Measurements from ENCODE around the gene CLNK. TPM values are rescaled to one million over a fixed set of nuclear protein-coding genes. Genes with fewer than 3 reads are reported as not detected.

CLNK gene
- total RNA-seq, 2 experiments from 2014 or later, result not detected

DNA sequence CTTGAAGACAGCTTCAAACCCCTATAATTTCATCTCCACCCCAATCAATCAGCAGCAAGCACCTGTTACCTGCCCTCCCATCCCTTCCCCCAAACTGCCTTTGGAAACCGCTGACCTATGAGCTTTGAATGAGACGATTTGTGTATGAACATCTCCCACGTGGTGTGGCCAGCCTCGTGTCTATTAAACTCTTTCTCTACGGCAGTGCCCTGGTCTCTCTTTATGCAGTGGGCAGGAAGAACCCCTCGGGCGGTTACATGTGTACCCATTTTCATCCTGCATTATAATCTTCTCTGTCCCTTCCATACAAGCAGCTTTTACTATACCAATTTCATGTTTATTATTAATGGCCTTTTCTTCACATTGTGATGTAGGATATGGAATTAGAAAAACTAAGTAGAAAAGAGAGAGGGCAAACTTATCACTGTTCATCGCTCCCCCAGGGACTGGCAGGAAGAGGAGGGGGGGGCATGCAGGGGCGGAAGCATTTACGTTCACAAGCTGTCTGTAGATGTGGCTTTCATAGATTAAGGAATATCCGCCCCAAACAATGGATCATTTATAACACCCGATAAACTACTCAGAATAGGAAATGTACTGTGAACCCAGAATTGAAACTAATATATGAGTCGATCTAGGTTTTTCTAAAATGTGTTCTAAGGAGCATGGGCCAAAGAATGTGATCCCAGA lies 131.8 kb downstream of the CLNK start:
- intact Hi-C loops (cut with micrococcal nuclease), result no loop called here
- Mint-ChIP-seq H3K9me3 (no peaks in the 10 kb centered on the region), H3K4me1 (ENCODE audit: low read depth) (peaks cover 3% of the 10 kb centered on the region)

DNA sequence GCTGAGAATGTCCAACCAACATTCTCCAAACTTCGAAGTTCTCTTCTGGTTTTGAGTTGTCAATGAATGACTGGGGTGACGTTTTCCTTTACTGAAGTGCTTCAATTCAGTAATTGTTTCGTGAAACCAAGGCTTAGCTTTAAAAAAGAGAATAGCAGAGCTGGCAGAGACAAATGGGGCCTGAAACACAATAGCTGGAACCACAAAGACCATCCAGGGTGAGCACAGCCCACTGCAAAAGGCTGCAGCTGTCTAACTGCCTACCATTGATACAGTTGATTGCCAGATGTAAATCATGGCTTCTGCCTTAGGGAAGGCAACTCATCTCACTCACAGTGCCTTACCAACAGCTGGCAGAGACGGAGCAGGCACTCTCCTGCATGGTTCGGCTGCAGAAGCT lies 148.7 kb downstream of the CLNK start:
- Mint-ChIP-seq H3K27ac (no peak overlapping the region), H3K4me3 (no peak overlapping the region), H3K9me3 (no peaks in the 10 kb centered on the region), H3K4me1 (ENCODE audit: low read depth) (no peaks in the 10 kb centered on the region), H3K36me3 (ENCODE audit: low read depth) (no peaks in the 10 kb centered on the region), H3K27me3 (ENCODE audit: low read depth) (no peaks in the 10 kb centered on the region)
- DNase-seq, result no peak
- CTCF ChIA-PET, result interaction anchor here (0.7 to 5.0 kb wide), 5 partner anchors 10 to 378 kb away, joined by 3 to 44 read pairs (median 4); no protein-coding TSS in a partner anchor
- intact Hi-C loops (cut with micrococcal nuclease), result loop anchor here (5.0 kb wide), 1 partner anchor 519 kb away; no protein-coding TSS in a partner anchor

More for the DNA sequence above, 131.8 kb downstream of the CLNK start:
- no peak overlapping the region for H3K27ac Mint-ChIP-seq
- CTCF ChIA-PET, result interaction anchor here (1.3 to 1.6 kb wide), 3 partner anchors 14 to 862 kb away, joined by 3 to 4 read pairs (median 3); no protein-coding TSS in a partner anchor
- H3K4me3 Mint-ChIP-seq, result no peak overlapping the region
- peaks cover 8% of the 10 kb centered on the region for H3K27me3 Mint-ChIP-seq (ENCODE audit: low read depth)
- DNase-seq, result no peak
- H3K36me3 Mint-ChIP-seq (ENCODE audit: low read depth), result no peaks in the 10 kb centered on the region

DNA sequence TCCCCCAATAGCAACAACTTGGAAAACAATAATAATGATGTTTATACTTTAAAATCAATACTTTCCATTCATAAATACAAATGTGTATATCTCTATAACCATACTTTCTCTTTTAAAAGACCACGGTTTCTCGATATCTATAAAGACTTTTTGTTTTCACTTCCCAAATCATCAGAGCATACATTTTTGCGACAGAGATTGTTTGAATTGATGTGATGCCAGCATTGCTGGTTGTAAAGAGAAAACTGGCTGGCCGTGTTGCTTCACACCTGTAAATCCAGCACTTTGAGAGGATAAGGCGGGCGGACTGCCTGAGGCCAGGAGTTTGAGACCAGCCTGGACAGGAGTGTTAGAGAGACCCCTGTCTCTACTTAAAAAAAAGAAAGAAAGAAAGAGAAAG lies 149.7 kb downstream of the CLNK start:
- Mint-ChIP-seq H3K9me3 (no peaks in the 10 kb centered on the region), H3K4me1 (ENCODE audit: low read depth) (no peaks in the 10 kb centered on the region), H3K27ac (no peak overlapping the region), H3K36me3 (ENCODE audit: low read depth) (no peaks in the 10 kb centered on the region), H3K27me3 (ENCODE audit: low read depth) (peaks cover 1% of the 10 kb centered on the region), H3K4me3 (no peak overlapping the region)
- CTCF ChIA-PET, result interaction anchor here (0.8 to 5.0 kb wide), 2 partner anchors 358 to 377 kb away, joined by 4 to 44 read pairs; no protein-coding TSS in a partner anchor
- no peak for DNase-seq
- intact Hi-C loops (cut with micrococcal nuclease), result loop anchor here (5.0 kb wide), 1 partner anchor 518 kb away; no protein-coding TSS in a partner anchor

DNA sequence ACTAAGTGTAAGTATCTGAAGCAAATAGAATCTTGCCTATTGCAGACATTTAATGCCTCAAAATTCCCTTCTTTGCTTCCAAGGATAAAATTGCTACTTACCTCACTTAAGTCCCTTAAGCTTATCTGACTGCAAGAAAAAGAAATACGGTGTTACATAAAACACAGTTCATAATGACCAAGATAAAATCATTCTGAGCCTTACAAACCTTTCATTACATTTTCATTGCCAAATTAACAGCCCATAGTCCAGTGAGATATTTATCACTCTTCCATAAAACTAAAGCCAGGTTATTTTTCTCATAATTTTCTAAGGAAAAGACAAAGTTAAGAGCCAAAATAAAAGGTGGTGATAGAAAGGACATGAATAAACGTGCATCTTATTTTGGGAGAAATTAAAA lies 152.4 kb downstream of the CLNK start:
- no peak overlapping the region for H3K4me3 Mint-ChIP-seq
- H3K36me3 Mint-ChIP-seq (ENCODE audit: low read depth), result no peaks in the 10 kb centered on the region
- intact Hi-C loops (cut with micrococcal nuclease), result no loop called here
- H3K9me3 Mint-ChIP-seq, result no peaks in the 10 kb centered on the region
- CTCF ChIA-PET, result interaction anchor here (1.3 to 1.9 kb wide), 3 partner anchors 19 to 367 kb away, joined by 4 read pairs; no protein-coding TSS in a partner anchor
- no peak overlapping the region for H3K27ac Mint-ChIP-seq
- H3K27me3 Mint-ChIP-seq (ENCODE audit: low read depth), result peaks cover 1% of the 10 kb centered on the region
- no peak for DNase-seq
- no peaks in the 10 kb centered on the region for H3K4me1 Mint-ChIP-seq (ENCODE audit: low read depth)

DNA sequence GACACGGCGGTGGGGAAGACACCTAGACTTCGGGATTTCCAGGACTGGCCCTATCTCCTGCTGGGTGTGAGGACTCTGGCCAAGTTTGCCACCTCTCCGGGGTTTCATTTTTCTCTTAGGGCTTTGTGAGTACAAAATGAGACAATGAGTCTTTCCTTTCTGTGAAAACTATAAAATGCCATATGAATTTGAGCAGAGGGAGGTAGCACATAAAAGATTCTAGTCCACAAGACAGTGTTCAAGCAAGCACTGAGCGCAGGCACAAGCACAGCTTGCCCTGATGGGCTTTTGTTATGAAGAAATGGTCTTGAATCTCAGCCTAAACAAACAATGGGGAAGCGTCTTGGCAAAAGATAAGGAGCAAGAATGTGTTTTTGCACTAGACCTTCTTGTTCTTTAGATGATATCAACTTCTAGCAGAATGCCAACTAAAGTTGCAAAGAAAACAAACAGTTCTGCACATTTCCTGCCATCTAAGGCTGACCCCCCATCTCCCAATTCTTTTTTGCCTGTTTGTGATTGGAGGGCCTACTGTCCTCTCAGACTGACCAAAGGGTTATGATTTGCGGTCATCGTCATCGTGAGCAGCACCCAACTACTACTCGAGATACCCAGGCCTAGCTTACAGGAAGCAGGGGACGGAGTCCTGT lies 154.3 kb downstream of the CLNK start:
- DNase-seq, result no peak
- H3K27ac Mint-ChIP-seq, result no peak overlapping the region
- H3K4me3 Mint-ChIP-seq, result no peak overlapping the region
- peaks cover 1% of the 10 kb centered on the region for H3K27me3 Mint-ChIP-seq (ENCODE audit: low read depth)
- no peaks in the 10 kb centered on the region for H3K9me3 Mint-ChIP-seq
- CTCF ChIA-PET, result no interaction called here
- intact Hi-C loops (cut with micrococcal nuclease), result no loop called here
- H3K4me1 Mint-ChIP-seq (ENCODE audit: low read depth), result no peaks in the 10 kb centered on the region
- no peaks in the 10 kb centered on the region for H3K36me3 Mint-ChIP-seq (ENCODE audit: low read depth)

DNA sequence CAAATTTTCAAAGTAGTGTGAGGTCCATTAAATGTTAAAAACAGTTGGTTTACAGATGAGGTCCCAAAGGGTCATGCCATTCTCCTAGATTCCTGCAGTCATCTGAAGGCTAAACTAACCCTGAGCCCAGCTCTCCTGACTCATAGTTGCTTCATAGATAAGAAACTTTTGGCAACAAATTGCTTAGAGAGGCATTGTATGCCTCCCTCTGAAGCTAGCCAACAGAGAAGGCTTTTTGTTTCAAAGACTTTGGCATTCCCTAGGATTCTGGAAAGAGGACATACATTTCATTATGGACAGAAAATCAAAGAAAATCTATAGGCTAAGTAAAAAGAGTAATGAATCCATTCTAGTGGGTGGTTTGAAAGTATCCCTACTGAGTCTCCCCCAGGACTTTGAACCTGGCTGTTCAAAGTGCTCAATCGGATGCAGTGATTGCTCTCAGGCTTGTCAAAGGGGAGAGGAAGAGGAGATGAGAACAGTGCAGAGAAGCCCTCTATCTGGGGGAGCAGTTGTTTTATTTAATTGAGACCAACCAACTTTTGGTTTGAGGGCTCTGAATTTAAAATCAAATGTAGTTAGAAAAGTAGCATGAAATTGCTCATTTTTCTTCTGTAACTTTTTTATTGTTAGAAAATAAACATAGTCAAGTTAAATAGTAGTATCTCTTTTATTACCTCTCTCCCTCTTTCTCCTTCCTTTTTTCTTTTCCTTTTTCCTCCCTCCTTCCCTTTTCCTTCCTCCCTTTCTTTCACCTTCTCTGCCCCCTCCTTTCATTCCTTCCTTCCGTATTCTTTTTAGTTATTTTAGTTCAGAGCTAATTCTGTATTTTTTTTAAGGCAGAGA lies 155.1 kb downstream of the CLNK start:
- intact Hi-C loops (cut with micrococcal nuclease), result no loop called here
- CTCF ChIA-PET, result no interaction called here

DNA sequence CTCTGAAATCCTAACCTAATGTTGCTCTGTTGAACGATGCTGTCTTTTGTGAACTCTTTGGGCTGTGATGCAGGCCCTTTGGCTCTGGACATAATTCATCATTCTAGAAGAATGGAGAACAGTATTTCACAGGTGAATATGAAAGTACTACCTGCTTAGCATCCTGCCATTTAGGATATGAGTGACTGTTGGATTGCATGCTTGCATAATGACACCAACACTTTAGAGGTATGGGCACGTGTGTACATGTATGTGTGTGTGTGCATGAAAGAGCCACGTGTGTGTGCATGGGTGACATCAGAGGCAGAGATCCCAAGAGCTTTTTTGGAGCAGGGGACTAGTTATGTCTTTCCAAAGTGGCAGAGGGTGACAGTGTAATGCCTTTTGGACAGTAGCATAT lies 157.1 kb downstream of the CLNK start:
- H3K36me3 Mint-ChIP-seq (ENCODE audit: low read depth), result no peaks in the 10 kb centered on the region
- H3K27ac Mint-ChIP-seq, result no peak overlapping the region
- no peak for DNase-seq
- CTCF ChIA-PET, result interaction anchor here (1.9 to 2.0 kb wide), 2 partner anchors 10 to 66 kb away, joined by 4 to 9 read pairs; no protein-coding TSS in a partner anchor
- H3K4me1 Mint-ChIP-seq (ENCODE audit: low read depth), result no peaks in the 10 kb centered on the region
- H3K9me3 Mint-ChIP-seq, result no peaks in the 10 kb centered on the region
- H3K4me3 Mint-ChIP-seq, result no peak overlapping the region
- H3K27me3 Mint-ChIP-seq (ENCODE audit: low read depth), result peaks cover 1% of the 10 kb centered on the region
- intact Hi-C loops (cut with micrococcal nuclease), result no loop called here

More for the DNA sequence above, 155.1 kb downstream of the CLNK start:
- no peak overlapping the region for H3K27ac Mint-ChIP-seq
- H3K36me3 Mint-ChIP-seq (ENCODE audit: low read depth), result no peaks in the 10 kb centered on the region
- peaks cover 1% of the 10 kb centered on the region for H3K27me3 Mint-ChIP-seq (ENCODE audit: low read depth)
- no peak overlapping the region for H3K4me3 Mint-ChIP-seq
- no peaks in the 10 kb centered on the region for H3K9me3 Mint-ChIP-seq
- no peak for DNase-seq
- no peaks in the 10 kb centered on the region for H3K4me1 Mint-ChIP-seq (ENCODE audit: low read depth)

DNA sequence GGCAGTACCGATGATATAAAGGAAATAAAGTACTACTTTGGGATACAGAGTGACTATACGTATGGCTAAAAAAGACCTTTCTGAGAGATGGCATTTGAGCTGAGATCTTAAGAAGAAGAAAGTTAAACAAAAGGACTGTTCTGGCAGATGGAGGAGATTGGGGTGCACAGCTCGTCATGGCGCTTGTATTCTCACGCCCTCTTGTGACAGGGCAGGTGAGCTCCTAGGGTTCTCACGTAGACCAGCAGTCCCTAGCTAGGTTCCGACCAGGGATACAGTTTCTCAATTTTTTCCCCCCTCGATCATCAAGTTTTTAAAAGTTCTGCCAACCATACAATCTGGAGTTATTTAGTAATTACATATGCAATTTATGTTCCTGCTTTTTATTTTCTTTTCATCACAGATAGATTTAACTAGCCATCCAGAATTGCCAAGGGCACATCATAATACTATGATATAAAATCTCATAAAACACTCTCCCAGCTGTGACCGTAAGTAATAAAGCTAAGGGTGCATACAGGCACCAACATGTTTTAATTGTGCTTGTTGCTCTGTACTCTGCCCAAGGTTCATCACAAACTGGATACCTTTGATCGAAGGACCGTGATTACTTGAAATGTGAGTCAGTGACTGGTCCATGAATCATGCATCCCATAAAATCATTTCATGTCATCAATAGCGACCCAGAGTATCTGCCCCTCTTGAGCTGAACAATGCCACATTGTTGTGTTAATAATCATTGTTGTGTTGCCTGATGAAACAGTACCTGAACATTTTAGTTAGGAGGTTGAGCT lies 157.9 kb downstream of the CLNK start:
- H3K27ac Mint-ChIP-seq, result no peak overlapping the region
- intact Hi-C loops (cut with micrococcal nuclease), result no loop called here
- H3K36me3 Mint-ChIP-seq (ENCODE audit: low read depth), result no peaks in the 10 kb centered on the region
- peak; percentile 7 for DNase-seq
- peaks cover 1% of the 10 kb centered on the region for H3K27me3 Mint-ChIP-seq (ENCODE audit: low read depth)
- no peaks in the 10 kb centered on the region for H3K9me3 Mint-ChIP-seq
- H3K4me3 Mint-ChIP-seq, result no peak overlapping the region
- CTCF ChIA-PET, result interaction anchor here (1.2 to 2.7 kb wide), 4 partner anchors 9 to 367 kb away, joined by 3 to 18 read pairs (median 6); no protein-coding TSS in a partner anchor
- no peaks in the 10 kb centered on the region for H3K4me1 Mint-ChIP-seq (ENCODE audit: low read depth)

DNA sequence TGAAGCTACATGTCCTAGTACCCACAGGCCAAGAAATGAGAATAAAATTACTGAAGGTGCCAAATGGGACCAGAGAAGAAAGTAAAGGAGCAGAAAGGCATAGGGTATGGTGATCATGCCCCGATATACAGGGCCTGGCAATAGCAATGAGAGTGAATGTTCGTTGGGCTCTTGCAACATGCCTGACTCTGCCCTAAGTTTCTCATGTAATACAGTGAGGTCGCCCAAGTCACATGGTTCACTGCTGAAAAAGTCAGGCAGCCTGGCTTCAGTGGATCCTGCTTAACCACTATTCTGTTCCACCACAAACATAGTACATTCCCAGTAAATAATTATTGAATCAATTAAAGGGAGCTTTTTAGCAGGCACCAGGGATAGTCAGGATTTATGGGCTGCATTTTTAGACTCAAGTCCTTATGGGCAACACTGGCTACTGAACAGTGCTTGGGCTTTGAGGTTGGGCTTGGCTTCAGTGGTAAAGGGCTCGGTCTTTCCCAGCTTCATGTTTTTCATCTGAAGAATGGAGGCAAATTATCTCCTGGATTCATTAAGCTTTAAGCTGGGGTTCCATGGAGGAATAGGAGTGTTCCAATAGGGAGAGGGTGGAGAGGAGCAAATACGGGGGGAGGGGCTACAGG lies 160.3 kb downstream of the CLNK start:
- H3K4me1 Mint-ChIP-seq (ENCODE audit: low read depth), result no peaks in the 10 kb centered on the region
- H3K9me3 Mint-ChIP-seq, result no peaks in the 10 kb centered on the region
- H3K36me3 Mint-ChIP-seq (ENCODE audit: low read depth), result no peaks in the 10 kb centered on the region
- no peaks in the 10 kb centered on the region for H3K27me3 Mint-ChIP-seq (ENCODE audit: low read depth)
- intact Hi-C loops (cut with micrococcal nuclease), result no loop called here
- CTCF ChIA-PET, result interaction anchor here (0.9 to 2.7 kb wide), 3 partner anchors 13 to 365 kb away, joined by 3 to 18 read pairs (median 3); no protein-coding TSS in a partner anchor
- H3K4me3 Mint-ChIP-seq, result no peak overlapping the region
- no peak for DNase-seq
- H3K27ac Mint-ChIP-seq, result no peak overlapping the region

DNA sequence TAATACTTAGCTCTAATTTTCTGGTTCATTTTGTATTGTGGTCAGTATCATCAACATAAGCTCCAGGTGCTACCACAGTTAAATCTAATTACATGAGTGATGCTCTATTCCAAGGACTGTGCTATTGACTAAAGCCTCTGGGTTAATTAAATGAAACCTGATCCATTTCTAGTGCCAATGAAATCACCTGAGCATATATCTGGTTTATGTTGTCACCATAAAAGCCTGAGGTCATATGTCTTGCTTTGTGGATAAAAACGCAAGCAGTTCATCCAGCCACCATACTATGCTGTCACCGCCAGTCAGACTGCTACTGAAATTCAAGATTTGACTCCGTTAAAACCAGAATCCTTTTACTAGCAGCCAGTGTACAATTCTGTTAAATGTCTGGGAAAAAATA lies 163.1 kb downstream of the CLNK start:
- no peaks in the 10 kb centered on the region for H3K36me3 Mint-ChIP-seq (ENCODE audit: low read depth)
- no peak overlapping the region for H3K27ac Mint-ChIP-seq
- intact Hi-C loops (cut with micrococcal nuclease), result no loop called here
- H3K9me3 Mint-ChIP-seq, result no peaks in the 10 kb centered on the region
- H3K4me3 Mint-ChIP-seq, result no peak overlapping the region
- no peak for DNase-seq
- CTCF ChIA-PET, result no interaction called here
- H3K4me1 Mint-ChIP-seq (ENCODE audit: low read depth), result no peaks in the 10 kb centered on the region
- no peaks in the 10 kb centered on the region for H3K27me3 Mint-ChIP-seq (ENCODE audit: low read depth)

DNA sequence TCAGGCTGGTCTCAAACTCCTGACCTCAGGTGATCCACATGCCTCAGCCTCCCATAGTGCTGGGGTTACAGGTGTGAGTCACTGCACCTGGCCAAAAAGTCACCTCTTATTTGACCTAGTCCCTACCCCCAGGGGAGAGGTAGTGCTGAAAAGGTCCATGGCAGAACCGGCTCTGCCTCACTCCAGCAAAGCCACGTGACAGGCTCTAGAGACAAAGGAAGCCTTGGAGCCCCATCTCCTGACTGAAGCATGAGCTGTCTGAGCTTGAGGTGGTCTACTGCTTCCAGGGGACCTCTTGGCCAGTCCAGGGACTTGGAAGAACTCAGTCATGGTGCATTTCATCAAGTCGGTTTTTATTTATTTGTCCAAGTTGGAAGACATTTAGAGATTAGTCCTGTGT lies 174.8 kb downstream of the CLNK start:
- intact Hi-C loops (cut with micrococcal nuclease), result no loop called here
- no peaks in the 10 kb centered on the region for H3K36me3 Mint-ChIP-seq (ENCODE audit: low read depth)
- DNase-seq, result no peak
- CTCF ChIA-PET, result no interaction called here
- peaks cover 6% of the 10 kb centered on the region for H3K9me3 Mint-ChIP-seq
- H3K27ac Mint-ChIP-seq, result no peak overlapping the region
- peaks cover 6% of the 10 kb centered on the region for H3K4me1 Mint-ChIP-seq (ENCODE audit: low read depth)
- H3K4me3 Mint-ChIP-seq, result no peak overlapping the region
- H3K27me3 Mint-ChIP-seq (ENCODE audit: low read depth), result no peaks in the 10 kb centered on the region

Data from activated naive CD4-positive, alpha-beta T cell treated with anti-CD3 and anti-CD28 coated beads for 36 hours (primary cell).